ENCODE data around the gene ELAVL1.
"Not testable (repeated sequence)": the region's sequence is repeated elsewhere in the genome, so short reads cannot be mapped to it uniquely, and the experiment has no call there.

Gene ELAVL1

GRCh38 chr19:7932276-7932929 lies 73.0 kb downstream of the ELAVL1 start:
- Histone ChIP-seq H3K4me1 (peaks cover 10 to 36% (median 31%) of the 10 kb centered on the region in 10 experiments; a peak in 19 of 20 replicates), H3K4me2 (no peak overlapping the region), H3K27ac (no peak overlapping the region), H4K20me1 (peaks cover 0 to 100% (median 90%) of the 10 kb centered on the region in 11 experiments; a peak in 19 of 22 replicates), H3K4me3 (no peak overlapping the region), H3K36me3 (peaks cover 70 to 90% (median 84%) of the 10 kb centered on the region in 11 experiments), H3K27me3 (no peaks in the 10 kb centered on the region), H3K9me3 (replicated peaks in 1 of 11) (no peaks in the 10 kb centered on the region), H3K9ac (no peak overlapping the region)
- no peak for TF ChIP-seq Cebpa-rat (IDR thresholded peaks at IDR 0.05)

DNA sequence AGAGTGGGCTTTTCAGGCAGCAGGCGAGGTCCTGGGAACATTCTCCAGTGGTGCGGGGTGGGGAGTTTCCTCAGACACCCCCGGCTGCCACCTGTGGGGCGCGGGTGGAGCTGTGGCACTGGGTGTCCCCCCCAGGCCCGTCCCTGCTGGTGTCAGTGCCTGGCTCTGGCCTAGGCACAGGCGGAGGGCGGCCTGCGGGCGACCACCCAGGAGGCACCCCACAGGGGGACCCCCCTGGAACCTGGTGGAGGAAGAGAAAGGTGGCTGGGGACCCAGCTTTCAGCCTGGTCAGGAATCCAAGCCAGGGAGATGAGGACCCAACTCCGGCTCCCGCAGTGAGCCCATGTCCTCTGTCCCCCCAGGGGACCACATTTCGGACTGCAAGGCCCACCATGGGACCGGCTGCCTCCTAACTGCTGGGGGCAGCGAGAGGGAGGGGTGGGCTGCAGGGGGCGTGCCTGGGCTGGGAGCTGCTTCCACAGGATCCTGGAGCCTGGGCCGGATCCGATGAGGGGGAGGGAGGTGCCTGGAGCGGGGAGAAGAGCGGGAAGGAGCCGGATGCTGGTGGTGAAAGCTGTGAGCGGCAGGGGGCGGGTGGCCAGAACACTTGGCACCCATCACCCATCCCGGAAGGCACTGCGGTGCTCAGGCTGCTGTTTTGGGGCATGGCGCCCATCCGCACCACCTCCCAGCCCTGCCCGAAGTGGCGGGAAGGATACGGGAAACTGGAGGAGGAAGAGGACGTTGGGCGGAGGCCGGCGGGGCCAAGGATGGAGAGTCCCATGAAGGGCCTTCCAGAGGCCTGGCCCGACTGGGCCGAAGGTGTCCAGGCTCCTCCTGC lies 74.0 kb downstream of the ELAVL1 start:
- Histone ChIP-seq H3K4me1 (peaks cover 11 to 38% (median 32%) of the 10 kb centered on the region in 10 experiments; a peak in 19 of 20 replicates), H3K9ac (peak overlapping the region in 7 of 11 experiments; percentile 4 to 54 (median 45); a peak in 9 of 22 replicates), H3K27ac (0 out of 22 replicates have a peak overlapping the region, but pooled peaks of 1 of the 11 experiments have one; percentile 4), H3K4me3 (no peak overlapping the region), H3K27me3 (no peaks in the 10 kb centered on the region), H3K4me2 (peak overlapping the region in 9 of 11 experiments; percentile 18 to 59 (median 41); a peak in 15 of 22 replicates), H4K20me1 (peaks cover 0 to 100% (median 89%) of the 10 kb centered on the region in 11 experiments; a peak in 20 of 22 replicates), H3K36me3 (peaks cover 61 to 89% (median 77%) of the 10 kb centered on the region in 11 experiments), H3K9me3 (replicated peaks in 1 of 11) (no peaks in the 10 kb centered on the region)
- TF ChIP-seq Cebpa-rat (IDR thresholded peaks at IDR 0.05) = no peak

DNA sequence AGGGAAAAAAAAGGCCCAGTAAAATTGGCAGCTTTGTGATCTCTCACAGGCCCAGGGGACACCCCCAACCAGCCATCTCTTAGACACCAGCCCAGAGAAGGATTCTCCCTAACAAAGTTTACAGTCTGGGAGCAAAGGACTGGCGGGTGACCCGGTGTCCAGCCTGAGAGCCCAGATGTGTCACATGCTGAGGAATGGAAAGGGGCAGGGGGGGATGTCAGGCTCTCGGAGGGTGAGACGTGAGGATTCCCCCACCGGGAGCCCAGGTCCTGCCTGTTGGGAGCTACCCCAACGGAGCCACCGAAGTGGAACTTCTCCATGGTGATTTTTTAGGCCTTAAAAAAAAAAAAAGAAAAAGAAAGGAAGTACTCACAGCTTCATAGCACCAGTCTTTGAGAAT lies 74.7 kb downstream of the ELAVL1 start:
- H4K20me1 ChIP-seq = peaks cover 0 to 97% (median 85%) of the 10 kb centered on the region in 11 experiments; a peak in 20 of 22 replicates
- H3K9me3 ChIP-seq (replicated peaks in 1 of 11) = no peaks in the 10 kb centered on the region
- peaks cover 54 to 82% (median 70%) of the 10 kb centered on the region in 11 experiments for H3K36me3 ChIP-seq
- no peak for TF ChIP-seq Cebpa-rat (IDR thresholded peaks at IDR 0.05)
- no peak overlapping the region for H3K4me3 ChIP-seq
- no peaks in the 10 kb centered on the region for H3K27me3 ChIP-seq
- H3K27ac ChIP-seq = peak overlapping the region in 3 of 11 experiments; percentile 4 to 35 (median 12); a peak in 1 of 22 replicates
- H3K4me1 ChIP-seq = peaks cover 14 to 42% (median 36%) of the 10 kb centered on the region in 10 experiments; a peak in 19 of 20 replicates
- H3K9ac ChIP-seq = peak overlapping the region in 8 of 11 experiments; percentile 4 to 54 (median 40); a peak in 9 of 22 replicates
- H3K4me2 ChIP-seq = peak overlapping the region in 8 of 11 experiments; percentile 18 to 59 (median 42); a peak in 13 of 22 replicates

DNA sequence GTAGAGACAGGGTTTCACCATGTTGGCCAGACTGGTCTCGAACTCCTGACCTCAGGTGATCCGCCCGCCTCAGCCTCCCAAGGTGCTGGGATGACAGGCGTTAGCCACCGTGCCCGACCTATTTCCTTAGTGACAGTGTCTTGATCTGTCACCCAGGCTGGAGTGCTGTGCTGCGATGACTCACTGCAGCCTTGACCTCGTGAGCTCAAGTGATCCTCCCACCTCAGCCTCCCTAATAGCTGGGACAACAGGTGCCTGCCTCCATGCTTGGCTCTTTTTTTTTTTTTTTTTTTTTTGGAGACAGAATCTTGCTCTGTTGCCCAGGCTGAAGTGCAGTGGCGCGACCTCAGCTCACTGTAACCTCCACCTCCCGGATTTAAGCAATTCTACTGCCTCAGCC lies 75.4 kb downstream of the ELAVL1 start:
- not testable (repeated sequence) for H3K9me3 ChIP-seq (replicated peaks in 1 of 11); H3K9ac ChIP-seq; H3K27ac ChIP-seq; H3K4me3 ChIP-seq; H3K27me3 ChIP-seq
- Histone ChIP-seq H3K4me2 (peak overlapping the region in 7 of 11 experiments; percentile 18 to 59 (median 41); a peak in 10 of 22 replicates), H4K20me1 (peaks cover 0 to 90% (median 80%) of the 10 kb centered on the region in 11 experiments; a peak in 20 of 22 replicates), H3K36me3 (peaks cover 47 to 75% (median 63%) of the 10 kb centered on the region in 11 experiments), H3K4me1 (peaks cover 14 to 49% (median 41%) of the 10 kb centered on the region in 10 experiments; a peak in 19 of 20 replicates)

- Histone ChIP-seq H3K4me2 (peak overlapping the region in 7 of 11 experiments; percentile 18 to 59 (median 41); a peak in 7 of 22 replicates), H3K27me3 (peaks cover 0 to 12% (median 0%) of the 10 kb centered on the region in 11 experiments; a peak in 4 of 22 replicates), H4K20me1 (peaks cover 0 to 88% (median 82%) of the 10 kb centered on the region in 11 experiments; a peak in 20 of 22 replicates), H3K9me3 (replicated peaks in 1 of 11) (no peaks in the 10 kb centered on the region), H3K36me3 (peaks cover 37 to 65% (median 53%) of the 10 kb centered on the region in 11 experiments), H3K27ac (peak overlapping the region in 4 of 11 experiments; percentile 1 to 27 (median 18); a peak in 1 of 22 replicates), H3K4me3 (no peak overlapping the region), H3K4me1 (peaks cover 21 to 57% (median 50%) of the 10 kb centered on the region in 10 experiments), H3K9ac (peak overlapping the region in 2 of 11 experiments; percentile 17 to 28; a peak in 3 of 22 replicates)
- no peak for TF ChIP-seq Cebpa-rat (IDR thresholded peaks at IDR 0.05)
Measured at GRCh38 chr19:7928741-7929701, 76.4 kb downstream of the ELAVL1 start.

DNA sequence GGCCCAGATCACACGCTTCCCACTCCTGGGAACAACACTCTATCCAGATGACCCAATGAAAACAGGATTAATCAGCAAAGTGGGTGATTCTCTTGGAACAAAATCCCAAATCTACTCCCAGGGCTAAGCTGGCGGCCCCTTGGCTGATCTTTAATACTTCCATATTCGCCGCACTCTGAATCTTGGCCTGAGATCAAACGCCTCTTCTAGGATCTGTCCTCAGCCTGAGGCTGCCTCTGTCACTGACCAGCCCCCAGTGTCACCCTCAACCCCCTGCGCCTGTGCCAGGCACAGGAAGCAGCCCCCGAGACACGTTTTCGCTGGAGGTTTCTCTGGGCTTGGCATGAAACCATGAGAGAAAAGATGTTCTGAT lies 77.1 kb downstream of the ELAVL1 start:
- peaks cover 30 to 58% (median 48%) of the 10 kb centered on the region in 11 experiments for H3K36me3 ChIP-seq
- H3K4me1 ChIP-seq = peaks cover 28 to 64% (median 57%) of the 10 kb centered on the region in 10 experiments
- no peak overlapping the region for H3K4me2 ChIP-seq
- no peak overlapping the region for H3K27ac ChIP-seq
- peaks cover 0 to 88% (median 82%) of the 10 kb centered on the region in 11 experiments; a peak in 21 of 22 replicates for H4K20me1 ChIP-seq
- TF ChIP-seq Cebpa-rat (IDR thresholded peaks at IDR 0.05) = no peak
- H3K4me3 ChIP-seq = no peak overlapping the region
- no peaks in the 10 kb centered on the region for H3K9me3 ChIP-seq (replicated peaks in 1 of 11)
- peak overlapping the region in 1 of 11 experiments; percentile 17; a peak in 2 of 22 replicates for H3K9ac ChIP-seq
- peaks cover 0 to 12% (median 0%) of the 10 kb centered on the region in 11 experiments; a peak in 4 of 22 replicates for H3K27me3 ChIP-seq

GRCh38 chr19:7927605-7928333 lies 77.7 kb downstream of the ELAVL1 start:
- no peak overlapping the region for H3K4me2 ChIP-seq
- no peak for TF ChIP-seq Cebpa-rat (IDR thresholded peaks at IDR 0.05)
- peaks cover 26 to 58% (median 48%) of the 10 kb centered on the region in 11 experiments for H3K36me3 ChIP-seq
- H3K4me3 ChIP-seq = no peak overlapping the region
- H3K4me1 ChIP-seq = peaks cover 34 to 67% (median 59%) of the 10 kb centered on the region in 10 experiments
- H3K27me3 ChIP-seq = peaks cover 0 to 12% (median 0%) of the 10 kb centered on the region in 11 experiments; a peak in 4 of 22 replicates
- no peak overlapping the region for H3K27ac ChIP-seq
- no peaks in the 10 kb centered on the region for H3K9me3 ChIP-seq (replicated peaks in 1 of 11)
- H4K20me1 ChIP-seq = peaks cover 0 to 88% (median 82%) of the 10 kb centered on the region in 11 experiments; a peak in 21 of 22 replicates
- peak overlapping the region in 1 of 11 experiments; percentile 17; a peak in 1 of 22 replicates for H3K9ac ChIP-seq
